Measurements from ENCODE around the gene GPR160. TPM values are rescaled to one million over a fixed set of nuclear protein-coding genes. Genes with fewer than 3 reads are reported as not detected.

GPR160 gene
- total and polyA plus RNA-seq, 2 experiments from 2014 or later: 39.4 to 55.7 TPM

GRCh38 chr3:170080605-170081004 is 42.8 kb downstream of the GPR160 start:
- Histone ChIP-seq H3K9me2 (ENCODE audit: insufficient read depth) (no peaks in the 10 kb centered on the region), H2AFZ (no peak overlapping the region), H3K79me2 (replicated peaks; ENCODE audit: insufficient read depth) (no peaks in the 10 kb centered on the region), H3K27me3 (ENCODE audit: insufficient read depth) (no peaks in the 10 kb centered on the region), H3K36me3 (ENCODE audit: insufficient read depth) (no peaks in the 10 kb centered on the region; the same call in 1 of the 2 replicates), H4K20me1 (replicated peaks; ENCODE audit: insufficient read depth) (no peaks in the 10 kb centered on the region), H3K27ac (ENCODE audit: low read depth) (no peak overlapping the region), H3K4me2 (no peak overlapping the region), H3F3A (replicated peaks; ENCODE audit: low read depth) (no peaks in the 10 kb centered on the region), H3K4me3 (no peak overlapping the region), H3K4me1 (ENCODE audit: insufficient read depth) (no peaks in the 10 kb centered on the region)
- ATAC-seq (no peak), DNase-seq (ENCODE audit: low spot score) (no peak)
- H3K4me1 Mint-ChIP-seq: peaks cover 9% of the 10 kb centered on the region
- H3K27ac Mint-ChIP-seq: no peak overlapping the region
- H3K27me3 Mint-ChIP-seq (ENCODE audit: insufficient read depth, low read depth, poor library complexity): no peaks in the 10 kb centered on the region
- peaks cover 11% of the 10 kb centered on the region; the same call in 2 of the 3 replicates for H3K36me3 Mint-ChIP-seq (ENCODE audit: low read depth)
- no peak overlapping the region for H3K4me3 Mint-ChIP-seq
- H3K9me3 Mint-ChIP-seq: no peaks in the 10 kb centered on the region
- TF ChIP-seq EZH2 (IDR thresholded peaks at IDR 0.05; ENCODE audit: low read depth, unreplicated experiment) (no peak), ETS1 (IDR thresholded peaks at IDR 0.05) (no peak), EZH2phosphoT487 (IDR thresholded peaks at IDR 0.05; ENCODE audit: unreplicated experiment) (no peak), REST (IDR thresholded peaks at IDR 0.05; ENCODE audit: unreplicated experiment) (no peak), CREB1 (CRISPR knock-in tag; IDR thresholded peaks at IDR 0.05; ENCODE audit: low read depth) (no peak), CTCF (conservative IDR thresholded peaks at IDR 0.05; ENCODE audit: low read depth in 2 of 2) (no peak), POLR2AphosphoS5 (IDR thresholded peaks at IDR 0.05; ENCODE audit: low read depth) (no peak), ZNF331 (CRISPR knock-in tag; IDR thresholded peaks at IDR 0.05; ENCODE audit: low read depth) (no peak), ZNF114 (CRISPR knock-in tag; IDR thresholded peaks at IDR 0.05) (no peak)

All from GM23338 (cell line).